SK-N-SH (cell line): Measurements from ENCODE around the gene NRARP. TPM values are rescaled to one million over a fixed set of nuclear protein-coding genes. Genes with fewer than 3 reads are reported as not detected.

Experiments used
- CTCF ChIA-PET: fragments of 300-600, 350-600 bp; formaldehyde crosslinking; extraction: SDS; loops from one replicate; lab custom pipeline; 2021; lab: Yijun Ruan, JAX
- POLR2A ChIA-PET: fragments of 350-600 bp; sonication (Branson Sonifier 250); formaldehyde crosslinking; extraction: SDS; loops from one replicate; lab custom pipeline; 2020; ENCODE audit warnings: antibody characterized with exemption, inconsistent platforms; lab: Yijun Ruan, JAX
- DNase-seq: peaks from one replicate; pipeline ENCODE4 v3.0.0; 2012
- H2AFZ ChIP-seq: fragments of 200-600 bp; sonication (generic); 2 replicates; pipeline ENCODE4 v1.8.1; 2016; ENCODE audit warnings: antibody characterized with exemption, mild to moderate bottlenecking, low read depth
- H3F3A ChIP-seq: fragments of 200-600 bp; sonication (generic); replicated peaks from 2 replicates; pipeline ENCODE3; 2016; ENCODE audit warnings: antibody characterized with exemption, mild to moderate bottlenecking; ENCODE audit not compliant: insufficient read depth
- H3K27ac ChIP-seq, 2 experiments: fragments of 200-500 bp in 1 of 2; fragments of 200-600 bp in 1 of 2; sonication (Bioruptor generic) in 1 of 2; sonication (generic), shearing (Covaris generic) in 1 of 2; 2 replicates each; pipeline versions ENCODE4 v1.5.1 to v1.6.1; 2014 to 2016; ENCODE audit warnings: low read depth in 2 of 2, inconsistent platforms in 1 of 2, low read length in 1 of 2, mild to moderate bottlenecking in 1 of 2, mixed read lengths in 1 of 2
- H3K27me3 ChIP-seq: fragments of 200-600 bp; sonication (generic), shearing (Covaris generic); 2 replicates; pipeline ENCODE4 v1.6.1; 2016; ENCODE audit warnings: mixed run types; ENCODE audit not compliant: insufficient read depth
- H3K36me3 ChIP-seq, 2 experiments: fragments of 200-500 bp in 1 of 2; fragments of 200-600 bp in 1 of 2; sonication (Bioruptor generic) in 1 of 2; sonication (generic) in 1 of 2; replicated peaks in 1 of 2; 2 replicates each; pipeline versions ENCODE3 to v1.5.1; 2014 to 2016; ENCODE audit warnings: low read length in 1 of 2, mild to moderate bottlenecking in 1 of 2; ENCODE audit not compliant: insufficient read depth in 2 of 2, control insufficient read depth in 1 of 2
- H3K4me1 ChIP-seq, 2 experiments: fragments of 200-500 bp in 1 of 2; fragments of 200-600 bp in 1 of 2; sonication (Bioruptor generic) in 1 of 2; sonication (generic), shearing (Covaris generic) in 1 of 2; 2 replicates each; pipeline versions ENCODE4 v1.5.1 to v1.6.1; 2014 to 2016; ENCODE audit warnings: low read depth in 1 of 2, low read length in 1 of 2, mixed run types in 1 of 2; ENCODE audit not compliant: insufficient read depth in 2 of 2, control insufficient read depth in 1 of 2
- H3K4me2 ChIP-seq: fragments of 200-600 bp; sonication (generic), shearing (Covaris generic); 2 replicates; pipeline ENCODE4 v1.6.1; 2017; ENCODE audit warnings: mixed run types
- H3K4me3 ChIP-seq, 2 experiments: fragments of 200-500 bp in 1 of 2; fragments of 200-600 bp in 1 of 2; sonication (Bioruptor generic) in 1 of 2; sonication (generic), shearing (Covaris generic) in 1 of 2; 2 replicates each; pipeline versions ENCODE4 v1.5.1 to v1.8.1; 2014 to 2016; ENCODE audit warnings: low read depth in 2 of 2, inconsistent platforms in 1 of 2, low read length in 1 of 2, mild to moderate bottlenecking in 1 of 2, mixed read lengths in 1 of 2, moderate library complexity in 1 of 2
- H3K79me2 ChIP-seq: fragments of 200-600 bp; sonication (generic); 2 replicates; pipeline ENCODE4 v1.8.1; 2017; ENCODE audit warnings: mild to moderate bottlenecking; ENCODE audit not compliant: insufficient read depth
- H3K9ac ChIP-seq: fragments of 200-600 bp; sonication (generic); 2 replicates; pipeline ENCODE4 v1.6.1; 2017; ENCODE audit warnings: mixed run types
- H3K9me2 ChIP-seq: fragments of 200-600 bp; sonication (generic); 2 replicates; pipeline ENCODE4 v1.6.1; 2017; ENCODE audit warnings: mixed run types
- H3K9me3 ChIP-seq: fragments of 200-600 bp; sonication (generic); 2 replicates; pipeline ENCODE4 v1.6.1; 2017; ENCODE audit warnings: mixed run types, mild to moderate bottlenecking, moderate library complexity
- H4K20me1 ChIP-seq: fragments of 200-600 bp; sonication (generic); 2 replicates; pipeline ENCODE4 v1.6.1; 2017; ENCODE audit warnings: mild to moderate bottlenecking, mixed run types; ENCODE audit not compliant: insufficient read depth
- EZH2phosphoT487 ChIP-seq: fragments of 200-600 bp; sonication (generic); IDR thresholded peaks from 2 replicates; pipeline ENCODE4 v1.6.1; 2017; ENCODE audit warnings: low read depth, mixed run types, mild to moderate bottlenecking, antibody characterized with exemption, moderate library complexity, borderline replicate concordance
- JUND ChIP-seq: IDR thresholded peaks from 2 replicates; pipeline ENCODE4 v1.4.0; 2012
- RFX5 ChIP-seq: IDR thresholded peaks from 2 replicates; pipeline ENCODE4 v1.6.1; 2012; ENCODE audit warnings: mild to moderate bottlenecking, improper control_type of control experiment, low read length
- SIN3A ChIP-seq: IDR thresholded peaks from 2 replicates; pipeline ENCODE4 v1.6.1; 2012; ENCODE audit warnings: low read depth, mild to moderate bottlenecking, low read length, moderate library complexity, borderline replicate concordance
- WGBS: methylation state at CpG from one replicate; pipeline ENCODE4 v1.1.6; 2017; ENCODE audit warnings: low lambda C conversion rate; 5-methylcytosine and 5-hydroxymethylcytosine counted together
- polyA plus RNA-seq, 3 experiments: library from polyadenylated mRNA; depleted of rRNA; stranded (reverse); fragments of >200 nt; gene quantifications; 2 replicates each; pipeline ENCODE4 v1.2.3, GENCODE V29; 2012
- TF ChIP-seq, protein P1 (sequence below): IDR thresholded peaks from 2 replicates; pipeline ENCODE4 v1.4.0; 2012; ENCODE audit warnings: low read depth
- TF ChIP-seq, protein P2 (sequence below): IDR thresholded peaks from 2 replicates; pipeline ENCODE4; 2012
- TF ChIP-seq, protein P3 (sequence below): fragments of 200-600 bp; sonication (generic); IDR thresholded peaks from 2 replicates; pipeline ENCODE4 v1.6.1; 2017; ENCODE audit warnings: antibody characterized with exemption, mild to moderate bottlenecking, moderate library complexity

The NRARP gene
- polyA plus RNA-seq, 1 of the 3 experiments (the other 2 are of a cell fraction): 3.9 TPM

DNA sequence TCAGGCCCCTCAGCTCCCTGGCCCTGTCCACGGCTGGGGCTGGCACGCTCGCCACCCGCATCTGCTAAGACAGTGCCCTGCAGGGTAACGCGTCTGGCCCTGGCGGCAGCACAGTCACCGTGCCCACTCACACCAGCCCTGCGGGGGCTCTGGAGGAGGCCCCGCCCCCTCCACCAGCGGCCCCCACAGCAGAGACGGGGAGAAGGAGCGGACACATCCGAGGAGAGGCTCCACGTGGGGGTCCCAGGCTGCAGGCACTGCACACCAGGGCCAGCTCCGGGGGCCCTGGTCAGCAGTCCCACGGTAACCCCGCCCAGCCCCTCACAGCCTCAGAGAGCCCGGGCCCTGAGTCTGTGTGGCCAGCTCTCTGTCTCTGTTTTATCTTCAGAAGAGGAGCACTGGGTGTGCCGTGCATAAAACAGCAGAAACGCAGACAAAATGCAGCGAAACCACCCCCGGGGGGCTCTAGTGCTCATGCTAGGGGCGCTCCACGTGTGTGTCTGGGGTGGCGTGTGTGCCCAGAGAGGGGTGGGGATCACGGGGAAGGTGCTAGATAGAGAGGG lies 47.5 kb upstream of the NRARP start:
- Histone ChIP-seq H3F3A (no peaks in the 10 kb centered on the region), H3K27me3 (no peaks in the 10 kb centered on the region), H3K9me3 (no peaks in the 10 kb centered on the region), H2AFZ (no peak overlapping the region), H3K79me2 (no peaks in the 10 kb centered on the region), H3K4me3 (no peak overlapping the region), H3K4me1 (no peaks in the 10 kb centered on the region), H3K36me3 (no peaks in the 10 kb centered on the region), H3K9me2 (no peaks in the 10 kb centered on the region), H4K20me1 (no peaks in the 10 kb centered on the region), H3K4me2 (no peak overlapping the region), H3K9ac (no peak overlapping the region), H3K27ac (no peak overlapping the region)
- CTCF ChIA-PET: no interaction called here
- 84% methylated on average over 12 of the region's 27 CpGs for WGBS
- TF ChIP-seq SIN3A: no peak
- no peak for TF ChIP-seq RFX5
- TF ChIP-seq, protein P1, sequence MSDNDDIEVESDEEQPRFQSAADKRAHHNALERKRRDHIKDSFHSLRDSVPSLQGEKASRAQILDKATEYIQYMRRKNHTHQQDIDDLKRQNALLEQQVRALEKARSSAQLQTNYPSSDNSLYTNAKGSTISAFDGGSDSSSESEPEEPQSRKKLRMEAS: no peak
- TF ChIP-seq, protein P2, sequence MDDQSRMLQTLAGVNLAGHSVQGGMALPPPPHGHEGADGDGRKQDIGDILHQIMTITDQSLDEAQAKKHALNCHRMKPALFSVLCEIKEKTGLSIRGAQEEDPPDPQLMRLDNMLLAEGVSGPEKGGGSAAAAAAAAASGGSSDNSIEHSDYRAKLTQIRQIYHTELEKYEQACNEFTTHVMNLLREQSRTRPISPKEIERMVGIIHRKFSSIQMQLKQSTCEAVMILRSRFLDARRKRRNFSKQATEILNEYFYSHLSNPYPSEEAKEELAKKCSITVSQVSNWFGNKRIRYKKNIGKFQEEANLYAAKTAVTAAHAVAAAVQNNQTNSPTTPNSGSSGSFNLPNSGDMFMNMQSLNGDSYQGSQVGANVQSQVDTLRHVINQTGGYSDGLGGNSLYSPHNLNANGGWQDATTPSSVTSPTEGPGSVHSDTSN: no peak
- no peak for TF ChIP-seq EZH2phosphoT487
- DNase-seq: peak; percentile 16
- POLR2A ChIA-PET: no interaction called here

- no peaks in the 10 kb centered on the region for H3K79me2 ChIP-seq
- H3K27me3 ChIP-seq: no peaks in the 10 kb centered on the region
- no peaks in the 10 kb centered on the region for H3K9me3 ChIP-seq
- H3K36me3 ChIP-seq: no peaks in the 10 kb centered on the region
- H3K4me3 ChIP-seq: no peak overlapping the region
- no peak overlapping the region for H3K4me2 ChIP-seq
- POLR2A ChIA-PET: no interaction called here
- H3K9me2 ChIP-seq: no peaks in the 10 kb centered on the region
- no peak for DNase-seq
- TF ChIP-seq, protein P3, sequence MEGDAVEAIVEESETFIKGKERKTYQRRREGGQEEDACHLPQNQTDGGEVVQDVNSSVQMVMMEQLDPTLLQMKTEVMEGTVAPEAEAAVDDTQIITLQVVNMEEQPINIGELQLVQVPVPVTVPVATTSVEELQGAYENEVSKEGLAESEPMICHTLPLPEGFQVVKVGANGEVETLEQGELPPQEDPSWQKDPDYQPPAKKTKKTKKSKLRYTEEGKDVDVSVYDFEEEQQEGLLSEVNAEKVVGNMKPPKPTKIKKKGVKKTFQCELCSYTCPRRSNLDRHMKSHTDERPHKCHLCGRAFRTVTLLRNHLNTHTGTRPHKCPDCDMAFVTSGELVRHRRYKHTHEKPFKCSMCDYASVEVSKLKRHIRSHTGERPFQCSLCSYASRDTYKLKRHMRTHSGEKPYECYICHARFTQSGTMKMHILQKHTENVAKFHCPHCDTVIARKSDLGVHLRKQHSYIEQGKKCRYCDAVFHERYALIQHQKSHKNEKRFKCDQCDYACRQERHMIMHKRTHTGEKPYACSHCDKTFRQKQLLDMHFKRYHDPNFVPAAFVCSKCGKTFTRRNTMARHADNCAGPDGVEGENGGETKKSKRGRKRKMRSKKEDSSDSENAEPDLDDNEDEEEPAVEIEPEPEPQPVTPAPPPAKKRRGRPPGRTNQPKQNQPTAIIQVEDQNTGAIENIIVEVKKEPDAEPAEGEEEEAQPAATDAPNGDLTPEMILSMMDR: no peak
- TF ChIP-seq JUND: no peak
- CTCF ChIA-PET: no interaction called here
- H3K27ac ChIP-seq: no peak overlapping the region
- no peak overlapping the region for H3K9ac ChIP-seq
- no peaks in the 10 kb centered on the region for H3F3A ChIP-seq
- no peaks in the 10 kb centered on the region for H3K4me1 ChIP-seq
- no peak overlapping the region for H2AFZ ChIP-seq
- WGBS: 81% methylated on average over 9 of the region's 31 CpGs
- H4K20me1 ChIP-seq: no peaks in the 10 kb centered on the region
Observed at GRCh38 chr9:137348769-137349470, 46.8 kb upstream of the NRARP start.
